Measurements from ENCODE around the gene MPG. TPM values are rescaled to one million over a fixed set of nuclear protein-coding genes. Genes with fewer than 3 reads are reported as not detected.

MPG gene
- total RNA-seq, 4 donors from 2014 or later: 49.1 to 107 (median 87.2) TPM

DNA sequence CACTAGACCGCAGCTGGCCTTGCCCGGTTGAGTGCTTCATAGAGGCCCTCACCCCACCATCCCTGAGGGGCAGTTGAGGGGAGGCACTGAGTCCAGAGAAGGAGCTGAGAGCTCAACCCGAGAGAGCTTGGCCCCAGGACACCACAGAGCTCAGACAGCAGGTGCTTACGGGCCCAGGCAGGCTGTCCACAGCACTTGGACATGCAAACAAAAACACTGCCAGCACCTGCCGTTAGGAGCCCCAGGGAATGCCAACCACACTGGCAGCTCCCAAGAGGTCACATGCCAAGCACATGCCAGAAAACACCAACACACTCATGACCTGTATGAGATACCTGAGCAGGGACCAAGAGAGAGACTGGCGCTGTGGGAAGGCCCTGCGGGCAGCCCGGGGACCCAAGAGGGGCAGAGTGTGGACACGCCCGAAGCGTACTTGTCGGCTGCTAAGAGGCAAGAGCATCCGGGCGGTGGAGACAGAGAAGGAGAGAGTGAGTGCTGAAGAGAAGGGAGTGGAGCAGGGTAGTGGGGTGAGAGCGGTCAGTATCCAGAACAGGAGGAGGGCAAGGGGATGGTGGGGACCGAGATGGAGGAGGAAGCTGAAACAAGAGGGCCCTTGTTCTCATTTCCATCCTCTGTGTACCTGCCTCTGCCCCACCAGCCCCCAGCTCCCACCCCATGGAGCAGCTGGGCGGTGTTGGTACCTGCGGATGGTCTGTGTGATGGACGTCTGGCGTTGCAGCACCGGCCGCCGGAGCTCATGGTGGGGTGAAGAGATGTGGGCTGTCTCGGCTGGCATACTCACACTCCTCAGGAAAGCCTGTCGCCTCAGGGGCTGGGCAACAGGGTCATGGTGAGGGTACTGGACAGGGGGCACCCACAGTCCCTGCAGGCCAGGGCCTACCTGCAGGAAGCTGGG is 13.8 kb upstream of the MPG start:
- no peak for TF ChIP-seq CTCF (IDR thresholded peaks at IDR 0.05)
- ATAC-seq (ENCODE audit: low FRiP score) (no peak), DNase-seq (ENCODE audit: low spot score) (no peak)

DNA sequence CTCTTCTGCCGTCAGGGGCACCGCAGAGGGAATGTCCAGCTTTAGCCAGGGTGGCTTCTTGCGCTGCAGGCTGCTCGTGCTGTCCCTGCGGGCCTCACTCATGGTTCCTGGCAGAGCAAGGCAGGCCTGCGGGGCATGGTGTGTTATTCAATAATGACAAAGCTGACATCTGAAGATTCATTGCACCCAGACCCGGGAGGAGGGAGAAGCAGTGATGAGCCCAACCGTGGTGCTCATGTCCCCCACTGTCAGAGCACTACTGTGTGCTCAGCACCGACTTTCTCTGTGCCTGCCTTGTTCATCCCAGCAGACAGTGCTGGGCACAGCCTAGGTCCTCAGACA is 13.1 kb upstream of the MPG start:
- DNase-seq (ENCODE audit: low spot score) (no peak), ATAC-seq (ENCODE audit: low FRiP score) (no peak)
- no peak for TF ChIP-seq CTCF (IDR thresholded peaks at IDR 0.05)

DNA sequence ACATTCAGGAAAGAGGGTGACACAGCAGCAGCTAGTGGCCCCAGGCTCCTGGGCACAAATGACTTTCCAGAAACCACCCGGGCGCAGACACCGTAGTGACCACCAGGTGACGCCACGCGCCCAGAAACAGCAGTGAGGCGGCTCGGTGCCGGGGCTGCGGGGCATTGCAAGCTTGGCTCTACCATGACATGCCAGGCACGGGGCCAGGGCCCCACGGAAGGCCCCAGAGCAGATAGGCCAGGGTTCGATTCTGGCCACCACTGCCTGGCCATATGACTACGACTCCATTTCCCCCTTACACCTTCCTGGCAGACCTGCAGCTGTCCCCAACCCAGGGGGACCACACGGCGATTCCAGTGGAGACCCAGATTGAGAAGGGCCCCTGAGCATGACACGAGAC is 12.3 kb upstream of the MPG start:
- ATAC-seq (ENCODE audit: low FRiP score) (peak; percentile 43), DNase-seq (ENCODE audit: low spot score) (peak; percentile 83)
- TF ChIP-seq CTCF (IDR thresholded peaks at IDR 0.05): peak in 2 of 3 donors; percentile 83 to 92

DNA sequence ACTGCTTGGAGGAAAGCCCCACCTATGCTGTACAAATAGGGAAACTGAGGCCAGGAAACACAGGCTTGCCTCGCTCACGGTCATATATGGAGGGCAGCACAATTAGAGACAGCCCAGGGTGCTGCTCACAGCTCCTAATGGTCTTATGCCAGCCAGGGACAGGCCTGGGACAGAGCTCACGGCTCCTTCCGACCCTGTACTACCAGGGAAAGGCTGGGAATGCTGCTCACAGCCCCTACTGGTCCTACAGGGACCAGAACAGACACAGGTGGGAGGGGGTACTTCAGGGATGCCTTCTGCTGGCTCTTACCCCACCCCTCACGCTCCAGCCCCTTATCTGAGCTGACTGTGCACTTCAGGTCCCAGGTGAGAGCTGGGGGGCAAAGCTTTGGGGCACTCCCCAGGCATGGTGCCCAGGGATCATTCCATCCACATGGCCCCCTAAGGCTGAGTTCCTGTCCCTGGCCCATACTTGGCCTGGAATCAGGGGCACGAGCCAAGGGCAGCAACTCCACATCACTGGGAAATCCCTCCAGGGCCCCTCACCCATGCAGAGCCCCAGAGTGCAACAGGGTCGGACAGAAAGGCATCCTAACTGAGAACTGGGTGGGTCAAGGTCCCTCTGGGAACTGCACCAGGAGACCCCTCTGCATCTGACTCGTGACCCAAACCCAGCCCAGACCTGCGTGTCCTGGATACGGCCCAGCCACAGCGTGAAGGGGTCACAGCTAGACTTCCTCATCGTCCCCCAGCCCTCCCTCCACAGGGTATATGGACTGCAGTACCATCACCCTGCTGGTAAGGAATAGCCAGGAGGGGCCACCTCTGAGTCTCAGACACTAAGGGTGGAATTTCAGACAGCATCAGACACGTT is 11.5 kb upstream of the MPG start:
- ATAC-seq (ENCODE audit: low FRiP score): no peak
- no peak for TF ChIP-seq CTCF (IDR thresholded peaks at IDR 0.05)
- DNase-seq (ENCODE audit: low spot score): no peak

DNA sequence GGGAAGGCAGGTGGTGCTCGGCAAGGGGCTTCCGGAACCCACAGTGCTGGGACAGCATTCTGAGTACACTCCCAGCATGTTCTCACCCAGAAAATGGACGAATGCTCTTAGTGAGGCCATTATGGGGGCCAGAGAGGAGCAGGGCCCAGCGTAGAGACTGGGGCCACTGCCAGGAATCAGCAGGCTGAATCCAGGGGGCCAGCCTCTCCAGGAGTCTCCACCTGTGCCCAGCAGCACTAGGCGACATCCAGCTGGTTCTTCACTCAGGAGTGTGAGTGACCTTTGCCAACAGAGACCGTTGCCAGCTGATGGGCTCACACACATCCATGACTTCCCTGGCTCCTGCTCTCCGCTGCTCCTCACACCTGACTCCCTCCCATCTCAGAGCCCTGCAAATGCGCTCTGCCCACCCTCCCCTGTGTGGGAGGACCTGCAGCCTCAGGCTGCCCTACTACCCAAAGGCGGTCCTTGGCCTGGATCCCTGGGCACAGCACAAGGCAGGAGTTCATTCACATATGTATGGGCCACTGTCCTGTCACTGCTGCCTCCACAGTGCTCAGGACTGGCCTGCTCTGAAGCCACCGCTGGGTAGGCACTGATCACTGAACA is 10.7 kb upstream of the MPG start:
- no peak for DNase-seq (ENCODE audit: low spot score)
- no peak for TF ChIP-seq CTCF (IDR thresholded peaks at IDR 0.05)
- no peak for ATAC-seq (ENCODE audit: low FRiP score)

- ATAC-seq (ENCODE audit: low FRiP score): no peak
- DNase-seq (ENCODE audit: low spot score): no peak
- no peak for TF ChIP-seq CTCF (IDR thresholded peaks at IDR 0.05)
Observed at GRCh38 chr16:67884-68789, 9.9 kb upstream of the MPG start.
